Effector CD8-positive, alpha-beta T cell (primary cell): ENCODE measurements around the gene PSD2.

ENCODE experiments used
- DNase-seq: peaks from one replicate; lab custom pipeline; 2025; lab: John Stamatoyannopoulos, UW

PSD2 gene

GRCh38 chr5:139880416-139881142, 85.0 kb downstream of the PSD2 start:
- no peak for DNase-seq

GRCh38 chr5:139881143-139881733, 85.6 kb downstream of the PSD2 start:
- no peak for DNase-seq

GRCh38 chr5:139882316-139882715, 86.7 kb downstream of the PSD2 start:
- DNase-seq: no peak

GRCh38 chr5:139882961-139883539, 87.4 kb downstream of the PSD2 start:
- no peak for DNase-seq

GRCh38 chr5:139884144-139884543, 88.5 kb downstream of the PSD2 start:
- DNase-seq: no peak

GRCh38 chr5:139884734-139885133, 89.1 kb downstream of the PSD2 start:
- no peak for DNase-seq

GRCh38 chr5:139885172-139885856, 89.7 kb downstream of the PSD2 start:
- no peak for DNase-seq

GRCh38 chr5:139885857-139886208, 90.2 kb downstream of the PSD2 start:
- DNase-seq: no peak

GRCh38 chr5:139886213-139886612, 90.6 kb downstream of the PSD2 start:
- no peak for DNase-seq

- DNase-seq: no peak
These were observed 92.8 kb downstream of the PSD2 start for GRCh38 chr5:139888370-139888769.

GRCh38 chr5:139889410-139889809, 93.8 kb downstream of the PSD2 start:
- DNase-seq: no peak

GRCh38 chr5:139893873-139894272, 98.3 kb downstream of the PSD2 start:
- DNase-seq: no peak
